HepG2 (cell line): ENCODE results near the gene SINHCAF. TPM values are rescaled to one million over a fixed set of nuclear protein-coding genes. Genes with fewer than 3 reads are reported as not detected.

Experiments
- ATAC-seq: fragments of 200-7000 bp; cut with Tn5 transposase; 3 replicates; pipeline ENCODE4 v1.9.1; 2020; ENCODE audit warnings: mild to moderate bottlenecking, moderate library complexity
- BruUV-seq: library from RNA; stranded (reverse); fragments of 400-500 nt; replicated peaks from 2 replicates; lab custom pipeline; 2021; lab: Mats Ljungman, UMichigan
- CTCF ChIA-PET: fragments of 300-600 bp; formaldehyde crosslinking; extraction: SDS; loops from one replicate; lab custom pipeline; 2021; ENCODE audit warnings: low total read pairs, inconsistent platforms, low intra/inter-chr PET ratio; lab: Yijun Ruan, JAX
- POLR2A ChIA-PET: fragments of 350-600 bp; sonication (Branson Sonifier 250); formaldehyde crosslinking; loops from one replicate; lab custom pipeline; 2020; ENCODE audit warnings: antibody characterized with exemption, inconsistent platforms; lab: Yijun Ruan, JAX
- DNase-seq: peaks from one replicate; pipeline ENCODE4 v3.0.0-alpha.2; 2015; ENCODE audit warnings: low spot score
- FAIRE-seq: peaks from 3 replicates; lab custom pipeline; 2011; peaks lifted over from hg19 to GRCh38; lab: Jason Lieb, UNC
- H2AFZ ChIP-seq: one replicate; pipeline ENCODE4 v1.6.1; 2011; ENCODE audit warnings: low read length, inconsistent platforms
- H3K27ac ChIP-seq: fragments of 300-600 bp; 3 replicates; pipeline ENCODE4 v1.8.0; 2011; ENCODE audit warnings: mixed run types, mild to moderate bottlenecking, mixed read lengths, low read length, inconsistent platforms; ENCODE audit not compliant: insufficient read depth; ENCODE audit errors: extremely low read length
- H3K27me3 ChIP-seq, 2 experiments: fragments of 200-600 bp in 1 of 2; 2 replicates in 1 of 2; 3 replicates in 1 of 2; pipeline versions ENCODE4 v1.6.0 to v1.8.0; 2011; ENCODE audit warnings: low read length in 2 of 2, mild to moderate bottlenecking in 2 of 2, moderate library complexity in 2 of 2, inconsistent platforms in 1 of 2; ENCODE audit not compliant: insufficient read depth in 2 of 2, control insufficient read depth in 1 of 2
- H3K36me3 ChIP-seq, 2 experiments: fragments of 200-600 bp in 1 of 2; replicated peaks in 1 of 2; 2 replicates in 1 of 2; 3 replicates in 1 of 2; pipeline versions ENCODE4 v1.5.1 to v1.8.0; 2011; ENCODE audit warnings: low read length in 2 of 2, inconsistent platforms in 1 of 2; ENCODE audit not compliant: insufficient read depth in 2 of 2, control insufficient read depth in 1 of 2
- H3K4me1 ChIP-seq: 2 replicates; pipeline ENCODE4 v1.5.1; 2012; ENCODE audit warnings: low read length, inconsistent platforms; ENCODE audit not compliant: insufficient read depth
- H3K4me2 ChIP-seq: 2 replicates; pipeline ENCODE4 v1.6.0; 2011; ENCODE audit warnings: low read depth, low read length, inconsistent platforms
- H3K4me3 ChIP-seq, 3 experiments: fragments of 200-600 bp in 1 of 3; sonication (generic), shearing (Covaris generic) in 1 of 3; replicated peaks in 1 of 3; 2 replicates each; pipeline ENCODE4 v1.5.1; 2011 to 2016; ENCODE audit warnings: low read length in 3 of 3, inconsistent platforms in 2 of 3, low read depth in 2 of 3, mild to moderate bottlenecking in 2 of 3, control low read depth in 1 of 3, mixed read lengths in 1 of 3; ENCODE audit not compliant: insufficient read depth in 1 of 3
- H3K79me2 ChIP-seq: one replicate; pipeline ENCODE4 v1.6.1; 2011; ENCODE audit warnings: low read length, inconsistent platforms; ENCODE audit not compliant: insufficient read depth
- H3K9ac ChIP-seq: 2 replicates; pipeline ENCODE4 v1.6.0; 2011; ENCODE audit warnings: mild to moderate bottlenecking, low read depth, low read length, inconsistent platforms; ENCODE audit not compliant: insufficient read depth
- H3K9me3 ChIP-seq: 2 replicates; pipeline ENCODE4 v1.5.1; 2012; ENCODE audit warnings: mild to moderate bottlenecking, low read length
- H4K20me1 ChIP-seq: 2 replicates; pipeline ENCODE4 v1.6.0; 2011; ENCODE audit warnings: inconsistent platforms, mild to moderate bottlenecking, low read length, moderate library complexity; ENCODE audit not compliant: insufficient read depth
- ARHGAP35 ChIP-seq: sonication (generic); formaldehyde crosslinking; IDR thresholded peaks from 2 replicates; pipeline ENCODE4 v1.9.0; 2022; ENCODE audit warnings: mild to moderate bottlenecking, inconsistent platforms, moderate library complexity, missing genetic modification reagents, borderline replicate concordance
- BCLAF1 ChIP-seq: fragments of 450-650 bp; IDR thresholded peaks from 2 replicates; pipeline ENCODE4 v1.6.1; 2017; ENCODE audit warnings: mild to moderate bottlenecking
- CBX1 ChIP-seq: IDR thresholded peaks from one replicate; pipeline ENCODE4 v1.6.1; 2016; ENCODE audit warnings: antibody characterized with exemption, low read depth
- EEA1 ChIP-seq: sonication (generic); formaldehyde crosslinking; IDR thresholded peaks from 2 replicates; pipeline ENCODE4 v1.5.1; 2020; ENCODE audit warnings: mild to moderate bottlenecking, missing genetic modification reagents, borderline replicate concordance
- ERF ChIP-seq: IDR thresholded peaks from 2 replicates; pipeline ENCODE4 v1.6.1; 2018; ENCODE audit warnings: missing biosample characterization, missing genetic modification reagents
- GABPB1 ChIP-seq: IDR thresholded peaks from 2 replicates; pipeline ENCODE4 v1.6.1; 2016; ENCODE audit warnings: mild to moderate bottlenecking, missing genetic modification reagents, moderate library complexity, missing compliant biosample characterization
- NFYB ChIP-seq: sonication (generic); formaldehyde crosslinking; IDR thresholded peaks from 2 replicates; pipeline ENCODE4 v1.4.0; 2020; ENCODE audit warnings: missing genetic modification reagents
- POLR2AphosphoS5 ChIP-seq: IDR thresholded peaks from 2 replicates; pipeline ENCODE4 v1.6.1; 2012; ENCODE audit warnings: low read depth, low read length
- SMARCE1 ChIP-seq: fragments of 450-650 bp; IDR thresholded peaks from 2 replicates; pipeline ENCODE4 v1.6.1; 2017; ENCODE audit warnings: borderline replicate concordance
- YEATS2 ChIP-seq: sonication (generic); formaldehyde crosslinking; IDR thresholded peaks from 2 replicates; pipeline ENCODE4 v1.4.0; 2020; ENCODE audit warnings: missing genetic modification reagents, borderline replicate concordance
- ZEB1 ChIP-seq: IDR thresholded peaks from 2 replicates; pipeline ENCODE4 v1.6.1; 2012; ENCODE audit warnings: mild to moderate bottlenecking, low read depth, inconsistent platforms; ENCODE audit not compliant: insufficient replicate concordance
- ZNF260 ChIP-seq: sonication (generic); formaldehyde crosslinking; IDR thresholded peaks from 2 replicates; pipeline ENCODE4 v1.4.0; 2020; ENCODE audit warnings: missing genetic modification reagents, low read depth, mild to moderate bottlenecking, borderline replicate concordance
- ZNF598 ChIP-seq: sonication (generic); formaldehyde crosslinking; IDR thresholded peaks from 2 replicates; pipeline ENCODE4 v1.5.1; 2020; ENCODE audit warnings: mild to moderate bottlenecking, missing genetic modification reagents, borderline replicate concordance
- ZNF678 ChIP-seq: sonication (generic); formaldehyde crosslinking; IDR thresholded peaks from 2 replicates; pipeline ENCODE4 v1.4.0; 2020; ENCODE audit warnings: mild to moderate bottlenecking, missing genetic modification reagents
- ZNF749 ChIP-seq: sonication (generic); formaldehyde crosslinking; IDR thresholded peaks from 2 replicates; pipeline ENCODE4 v1.8.0; 2022; ENCODE audit warnings: mild to moderate bottlenecking, missing genetic modification reagents, moderate library complexity, borderline replicate concordance
- ZNF781 ChIP-seq: sonication (generic); formaldehyde crosslinking; IDR thresholded peaks from 2 replicates; pipeline ENCODE4 v1.5.1; 2020; ENCODE audit warnings: borderline replicate concordance, mild to moderate bottlenecking, missing genetic modification reagents; ENCODE audit errors: not compliant biosample characterization
- WGBS: methylation state at CpG from one replicate; pipeline ENCODE4 v1.1.6; 2017; ENCODE audit warnings: low lambda C conversion rate; 5-methylcytosine and 5-hydroxymethylcytosine counted together
- in situ Hi-C: cut with HindIII; loops from 2 replicates; pipeline ENCODE4 v1.10.0; 2017; ENCODE audit warnings: low pct_unique_long_range_greater_than_20kb; ENCODE audit not compliant: extremely low pct_ligation_motif_present
- intact Hi-C: fragments of 100-400 bp; cut with micrococcal nuclease; formaldehyde crosslinking; loops from one replicate; pipeline ENCODE4 v1.10.0; 2022; ENCODE audit not compliant: unreplicated experiment
- polyA plus RNA-seq, 8 experiments: library from polyadenylated mRNA; depleted of rRNA in 3 of 8; stranded (reverse) in 7 of 8; unstranded in 1 of 8; fragments of >200 nt; fragmentation: Illumina TruSeq in 4 of 8; extraction: Trizol in 4 of 8; gene quantifications; 2 replicates each; pipeline versions ENCODE4 v1.2.1 to v1.2.3, GENCODE V29; 2011 to 2016; ENCODE audit warnings: low read depth in 4 of 8, missing spikeins in 1 of 8, mixed read lengths in 1 of 8; ENCODE audit not compliant: insufficient read depth in 1 of 8
- total RNA-seq, 5 experiments: library from RNA; depleted of rRNA; stranded (reverse); fragments of >200 nt; fragmentation: Illumina TruSeq; extraction: Trizol; gene quantifications; 2 replicates each; pipeline ENCODE4 v1.2.3, GENCODE V29; 2016; ENCODE audit warnings: low read depth in 1 of 5

Gene SINHCAF
- total and polyA plus RNA-seq, 2 of the 13 experiments (the other 11 are each of a cell fraction or from before 2014, with no cell fraction given) = 54.6 to 97.8 TPM

- Histone ChIP-seq H3K27ac (no peak overlapping the region), H4K20me1 (peaks cover 97% of the 10 kb centered on the region), H2AFZ (no peak overlapping the region), H3K4me3 (no peak overlapping the region), H3K9me3 (no peaks in the 10 kb centered on the region), H3K4me2 (no peak overlapping the region), H3K79me2 (peaks cover 99% of the 10 kb centered on the region), H3K36me3 (peaks cover 12 to 66% of the 10 kb centered on the region in 2 experiments), H3K4me1 (peaks cover 30% of the 10 kb centered on the region), H3K27me3 (no peaks in the 10 kb centered on the region), H3K9ac (no peak overlapping the region)
- ATAC-seq (no peak), FAIRE-seq (no peak), DNase-seq (no peak)
- POLR2A ChIA-PET = no interaction called here
- CTCF ChIA-PET = no interaction called here
- intact Hi-C loops = no loop called here
- in situ Hi-C loops = no loop called here
- no TSS peak for BruUV-seq
- WGBS = 82% methylated on average over 1 of the region's 1 CpG
- TF ChIP-seq POLR2AphosphoS5 (no peak), NFYB (no peak), ARHGAP35 (CRISPR knock-in tag) (no peak), SMARCE1 (no peak), ZNF260 (CRISPR knock-in tag) (no peak)
Observed at GRCh38 chr12:31306866-31307265, 19.1 kb downstream of the SINHCAF start.

GRCh38 chr12:31303466-31303865 lies 22.5 kb downstream of the SINHCAF start:
- H3K79me2 ChIP-seq = peaks cover 96% of the 10 kb centered on the region
- peaks cover 28% of the 10 kb centered on the region for H3K4me1 ChIP-seq
- ATAC-seq (no peak), DNase-seq (no peak), FAIRE-seq (no peak)
- H3K9me3 ChIP-seq = no peaks in the 10 kb centered on the region
- H3K4me2 ChIP-seq = no peak overlapping the region
- H2AFZ ChIP-seq = no peak overlapping the region
- in situ Hi-C loops (no loop called here), intact Hi-C loops (no loop called here)
- POLR2A ChIA-PET = no interaction called here
- CTCF ChIA-PET = no interaction called here
- 99% methylated on average over 5 of the region's 5 CpGs for WGBS
- no TSS peak for BruUV-seq
- H3K9ac ChIP-seq = no peak overlapping the region
- H3K4me3 ChIP-seq = no peak overlapping the region
- H3K27me3 ChIP-seq = no peaks in the 10 kb centered on the region
- peaks cover 14 to 67% of the 10 kb centered on the region in 2 experiments for H3K36me3 ChIP-seq
- H3K27ac ChIP-seq = no peak overlapping the region
- peaks cover 90% of the 10 kb centered on the region for H4K20me1 ChIP-seq
- TF ChIP-seq ZNF678 (CRISPR knock-in tag) = no peak
- TF ChIP-seq YEATS2 (CRISPR knock-in tag) = no peak
- no peak for TF ChIP-seq ZNF781
- TF ChIP-seq GABPB1 (CRISPR knock-in tag) = no peak
- no peak for TF ChIP-seq BCLAF1
- no peak for TF ChIP-seq CBX1
- no peak for TF ChIP-seq ZNF598 (CRISPR knock-in tag)
- no peak for TF ChIP-seq ERF (CRISPR knock-in tag)
- TF ChIP-seq ZNF749 (CRISPR knock-in tag) = no peak
- no peak for TF ChIP-seq ZEB1
- TF ChIP-seq EEA1 (CRISPR knock-in tag) = no peak
